Islet of Langerhans (tissue), 1 donor: ENCODE measurements around the gene KCTD15.

Experiments used
- FAIRE-seq: peaks from one replicate; lab custom pipeline; 2011; peaks lifted over from hg19 to GRCh38; lab: Jason Lieb, UNC

KCTD15 gene

GRCh38 chr19:33771384-33772101 is 25.1 kb upstream of the KCTD15 start:
- FAIRE-seq, result no peak

DNA sequence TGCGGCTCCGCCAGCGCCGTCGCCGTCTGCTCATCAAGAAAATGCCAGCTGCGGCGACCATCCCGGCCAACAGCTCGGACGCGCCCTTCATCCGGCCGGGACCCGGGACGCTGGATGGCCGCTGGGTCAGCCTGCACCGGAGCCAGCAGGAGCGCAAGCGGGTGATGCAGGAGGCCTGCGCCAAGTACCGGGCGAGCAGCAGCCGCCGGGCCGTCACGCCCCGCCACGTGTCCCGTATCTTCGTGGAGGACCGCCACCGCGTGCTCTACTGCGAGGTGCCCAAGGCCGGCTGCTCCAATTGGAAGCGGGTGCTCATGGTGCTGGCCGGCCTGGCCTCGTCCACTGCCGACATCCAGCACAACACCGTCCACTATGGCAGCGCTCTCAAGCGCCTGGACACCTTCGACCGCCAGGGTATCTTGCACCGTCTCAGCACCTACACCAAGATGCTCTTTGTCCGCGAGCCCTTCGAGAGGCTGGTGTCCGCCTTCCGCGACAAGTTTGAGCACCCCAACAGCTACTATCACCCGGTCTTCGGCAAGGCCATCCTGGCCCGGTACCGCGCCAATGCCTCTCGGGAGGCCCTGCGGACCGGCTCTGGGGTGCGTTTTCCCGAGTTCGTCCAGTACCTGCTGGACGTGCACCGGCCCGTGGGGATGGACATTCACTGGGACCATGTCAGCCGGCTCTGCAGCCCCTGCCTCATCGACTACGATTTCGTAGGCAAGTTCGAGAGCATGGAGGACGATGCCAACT is 24.4 kb upstream of the KCTD15 start:
- FAIRE-seq, result no peak

DNA sequence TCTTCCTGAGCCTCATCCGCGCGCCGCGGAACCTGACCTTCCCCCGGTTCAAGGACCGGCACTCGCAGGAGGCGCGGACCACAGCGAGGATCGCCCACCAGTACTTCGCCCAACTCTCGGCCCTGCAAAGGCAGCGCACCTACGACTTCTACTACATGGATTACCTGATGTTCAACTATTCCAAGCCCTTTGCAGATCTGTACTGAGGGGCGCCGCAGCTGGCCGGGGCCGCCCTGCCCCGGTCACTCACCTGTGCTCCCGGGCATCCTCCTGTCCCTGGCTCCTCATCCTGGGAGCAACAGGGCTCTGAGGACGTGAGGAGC is 23.9 kb upstream of the KCTD15 start:
- no peak for FAIRE-seq

GRCh38 chr19:33773704-33774624 is 22.7 kb upstream of the KCTD15 start:
- FAIRE-seq, result no peak

DNA sequence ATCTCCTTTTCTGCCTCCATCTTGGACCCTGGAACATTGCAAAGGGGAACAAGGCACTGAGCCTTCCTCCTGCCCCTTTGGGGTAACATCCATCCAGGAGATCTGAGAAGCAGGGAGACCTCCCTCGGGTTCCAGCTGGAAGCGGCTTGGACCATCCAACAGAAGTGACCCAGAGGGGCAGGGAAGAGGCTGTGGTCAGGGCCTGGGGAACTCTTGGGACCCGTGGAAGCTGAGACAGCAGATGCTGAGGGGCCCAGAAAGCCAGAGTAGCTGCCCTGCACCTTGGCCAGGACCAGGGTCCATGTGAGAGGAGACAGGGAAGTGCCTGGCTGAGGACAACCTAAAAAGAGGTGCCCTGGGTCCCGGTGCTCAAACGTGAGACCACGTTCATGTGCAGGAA is 21.9 kb upstream of the KCTD15 start:
- no peak for FAIRE-seq

- no peak for FAIRE-seq
These were observed 20.8 kb upstream of the KCTD15 start for GRCh38 chr19:33775731-33776487.

DNA sequence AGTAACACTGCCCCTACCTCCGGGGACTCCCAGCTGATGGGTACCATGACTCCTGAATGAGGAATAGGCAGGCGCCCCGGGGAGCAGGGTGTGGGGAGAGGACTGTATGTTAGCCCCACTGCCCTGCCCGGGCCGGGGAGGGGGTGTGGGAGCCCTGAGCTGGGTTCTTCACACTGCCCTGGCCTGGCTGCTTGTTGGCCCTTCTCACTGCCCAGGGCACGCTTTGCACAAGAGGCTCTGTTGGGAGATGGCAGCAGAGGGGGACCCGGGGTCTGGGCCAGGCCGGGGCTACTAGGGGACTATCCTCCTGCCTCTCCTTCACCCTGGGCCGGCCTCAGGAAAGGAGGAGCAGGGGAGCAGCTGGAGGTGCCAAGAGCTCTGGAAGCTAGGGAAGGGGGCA is 19.3 kb upstream of the KCTD15 start:
- no peak for FAIRE-seq

GRCh38 chr19:33777753-33778088 is 18.9 kb upstream of the KCTD15 start:
- no peak for FAIRE-seq

DNA sequence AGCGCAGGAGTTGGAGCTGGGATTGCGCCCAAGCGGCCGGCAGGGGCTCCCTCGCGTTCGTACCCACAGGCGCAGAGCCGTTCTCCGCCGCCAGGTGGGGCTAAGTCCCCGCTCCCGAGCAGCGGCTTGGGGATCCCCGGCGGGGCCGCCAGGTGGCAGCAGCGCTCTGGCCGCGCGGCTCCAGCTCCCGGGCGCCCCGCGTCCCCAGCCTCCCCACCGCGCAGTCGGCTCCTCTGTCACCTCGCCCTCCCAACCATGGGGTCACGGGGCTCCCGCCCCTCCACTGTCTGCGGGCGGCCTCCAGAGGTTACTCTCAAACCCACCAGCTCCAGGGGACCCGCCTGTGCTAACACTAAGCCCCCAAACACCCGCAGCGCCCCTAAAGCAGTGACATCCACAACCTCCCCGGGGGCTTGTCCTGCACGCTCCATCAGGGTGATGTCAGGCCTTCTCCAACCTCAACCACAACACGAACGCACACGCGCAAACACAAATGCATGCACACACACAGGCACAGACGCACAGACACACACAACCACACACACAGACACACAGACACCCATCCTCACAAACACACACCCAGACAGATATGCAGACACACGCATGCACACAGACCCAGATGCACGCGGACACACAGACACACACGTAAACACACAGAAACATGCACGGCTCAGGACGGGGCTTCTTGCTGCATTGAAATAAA is 18.4 kb upstream of the KCTD15 start:
- FAIRE-seq, result no peak

DNA sequence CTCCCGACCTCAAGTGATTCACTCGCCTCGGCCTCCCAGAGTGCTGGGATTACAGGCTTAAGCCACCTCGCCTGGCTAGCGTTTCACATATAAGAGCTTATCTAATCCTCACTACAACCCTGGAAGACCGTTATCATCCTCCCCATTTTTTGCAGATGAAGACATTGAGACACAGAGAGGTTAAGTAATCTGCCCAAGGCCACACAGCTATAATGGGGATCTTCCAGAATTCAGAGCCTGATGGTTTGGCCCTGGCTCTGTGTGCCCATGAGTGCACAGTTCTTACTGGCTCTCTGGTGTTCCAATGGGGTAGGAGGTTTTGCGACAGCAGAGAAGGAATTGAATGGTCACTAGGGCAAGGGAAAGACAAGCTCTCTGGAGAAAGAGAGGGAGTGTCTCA is 16.8 kb upstream of the KCTD15 start:
- FAIRE-seq, result no peak

DNA sequence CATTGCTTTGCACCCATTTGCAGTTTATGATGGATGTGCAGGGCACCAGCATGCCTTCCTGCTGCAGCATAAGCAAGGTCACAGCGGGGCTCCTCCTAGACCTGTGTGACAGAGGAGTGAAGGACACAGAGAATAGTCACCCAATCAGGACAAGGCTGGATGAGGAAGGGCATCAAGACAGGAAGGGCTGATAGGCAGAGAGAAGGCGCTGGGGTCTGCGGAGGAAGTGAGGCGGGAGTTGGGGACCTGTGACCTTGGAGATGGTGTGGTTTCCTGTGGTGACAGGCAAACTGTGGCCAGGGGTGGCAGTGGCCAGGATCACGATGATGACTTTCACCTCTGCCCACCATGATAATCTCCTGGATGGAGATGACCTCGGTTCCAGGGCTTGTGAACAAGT is 16.4 kb upstream of the KCTD15 start:
- no peak for FAIRE-seq

DNA sequence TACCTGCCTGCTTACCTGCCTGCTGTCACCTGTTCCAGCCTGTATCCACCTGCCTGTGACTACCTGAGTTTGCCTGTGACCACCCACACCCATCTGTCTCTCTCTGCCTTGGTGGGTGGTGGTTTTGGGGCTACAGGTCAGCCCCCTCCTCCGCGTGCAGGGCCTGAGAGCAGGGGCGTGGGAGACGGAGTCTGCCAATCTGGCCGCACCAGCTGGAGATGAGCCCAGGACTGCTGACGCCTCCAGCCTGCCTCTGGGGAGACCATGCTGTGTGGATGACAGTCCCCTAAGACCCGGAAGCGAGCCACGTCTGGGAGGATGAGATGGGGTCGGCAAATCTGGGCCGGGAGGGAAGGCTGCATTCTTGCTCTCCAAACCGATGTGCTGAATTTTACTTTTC is 15.9 kb upstream of the KCTD15 start:
- FAIRE-seq, result no peak

DNA sequence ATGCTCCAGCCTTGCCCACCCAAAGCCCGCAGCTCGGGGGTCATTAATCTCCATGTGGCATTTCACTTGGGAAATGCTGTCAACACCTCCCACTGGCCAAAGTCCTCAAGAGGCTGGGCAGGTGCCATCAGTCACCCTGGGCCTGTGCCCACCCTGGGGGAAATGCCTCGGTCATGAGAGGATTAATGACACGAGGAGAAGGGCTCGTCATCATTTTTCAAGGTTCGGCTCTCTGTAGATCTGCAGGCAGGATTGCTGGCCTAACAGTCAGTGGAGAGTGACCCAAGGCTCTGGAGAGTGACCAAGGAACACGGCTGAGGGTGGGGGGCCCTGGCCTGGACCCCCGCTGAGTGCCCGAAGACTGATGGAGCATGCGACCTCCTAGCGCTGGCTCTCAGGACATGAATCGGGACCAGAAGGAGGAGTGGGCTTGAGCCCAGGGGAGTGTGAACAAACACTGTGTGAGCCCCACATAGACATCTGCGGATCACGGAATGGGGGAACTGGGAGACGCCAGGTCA is 15.2 kb upstream of the KCTD15 start:
- FAIRE-seq, result no peak

- FAIRE-seq, result no peak
These were observed 14.7 kb upstream of the KCTD15 start for GRCh38 chr19:33781996-33782395.

- no peak for FAIRE-seq
These were observed 12.2 kb upstream of the KCTD15 start for GRCh38 chr19:33784432-33784831.

- FAIRE-seq, result no peak
These were observed 10.9 kb upstream of the KCTD15 start for GRCh38 chr19:33785795-33786194.

- no peak for FAIRE-seq
These were observed 8.0 kb upstream of the KCTD15 start for GRCh38 chr19:33788676-33789075.

GRCh38 chr19:33789344-33789743 is 7.3 kb upstream of the KCTD15 start:
- FAIRE-seq, result no peak

DNA sequence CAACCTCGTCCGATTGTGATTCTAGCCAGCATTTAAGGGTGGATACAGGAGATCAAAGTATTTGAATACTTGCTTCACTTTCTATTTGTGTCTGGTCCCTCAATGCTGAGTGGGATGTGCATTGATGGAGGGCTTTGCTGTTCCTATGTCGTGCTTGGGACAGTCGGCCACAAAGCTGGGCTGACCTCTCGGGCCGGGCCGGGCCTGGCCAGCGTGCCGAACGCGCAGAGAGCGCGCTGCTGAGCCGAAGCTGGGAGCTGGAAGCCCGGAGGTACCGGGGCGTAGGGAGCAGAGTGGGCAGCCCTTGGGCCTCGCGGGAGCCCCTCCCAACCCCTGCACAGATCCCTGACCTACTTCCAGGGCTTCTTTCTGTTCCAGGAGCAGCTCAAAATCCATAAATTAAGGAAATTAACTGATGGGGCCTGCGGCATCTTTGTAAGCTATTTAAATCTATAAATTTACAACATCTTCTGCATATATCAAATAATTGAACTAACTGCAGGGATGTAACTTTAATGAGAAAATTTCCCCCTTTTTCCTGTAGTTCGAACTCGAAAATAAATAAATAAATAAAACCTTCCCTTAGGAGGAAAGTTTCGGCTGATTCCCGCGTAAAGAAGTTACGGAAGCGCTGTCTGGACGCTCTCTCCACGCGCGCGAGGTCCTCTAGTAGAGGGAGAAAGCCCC is 1.8 kb upstream of the KCTD15 start:
- FAIRE-seq, result no peak

DNA sequence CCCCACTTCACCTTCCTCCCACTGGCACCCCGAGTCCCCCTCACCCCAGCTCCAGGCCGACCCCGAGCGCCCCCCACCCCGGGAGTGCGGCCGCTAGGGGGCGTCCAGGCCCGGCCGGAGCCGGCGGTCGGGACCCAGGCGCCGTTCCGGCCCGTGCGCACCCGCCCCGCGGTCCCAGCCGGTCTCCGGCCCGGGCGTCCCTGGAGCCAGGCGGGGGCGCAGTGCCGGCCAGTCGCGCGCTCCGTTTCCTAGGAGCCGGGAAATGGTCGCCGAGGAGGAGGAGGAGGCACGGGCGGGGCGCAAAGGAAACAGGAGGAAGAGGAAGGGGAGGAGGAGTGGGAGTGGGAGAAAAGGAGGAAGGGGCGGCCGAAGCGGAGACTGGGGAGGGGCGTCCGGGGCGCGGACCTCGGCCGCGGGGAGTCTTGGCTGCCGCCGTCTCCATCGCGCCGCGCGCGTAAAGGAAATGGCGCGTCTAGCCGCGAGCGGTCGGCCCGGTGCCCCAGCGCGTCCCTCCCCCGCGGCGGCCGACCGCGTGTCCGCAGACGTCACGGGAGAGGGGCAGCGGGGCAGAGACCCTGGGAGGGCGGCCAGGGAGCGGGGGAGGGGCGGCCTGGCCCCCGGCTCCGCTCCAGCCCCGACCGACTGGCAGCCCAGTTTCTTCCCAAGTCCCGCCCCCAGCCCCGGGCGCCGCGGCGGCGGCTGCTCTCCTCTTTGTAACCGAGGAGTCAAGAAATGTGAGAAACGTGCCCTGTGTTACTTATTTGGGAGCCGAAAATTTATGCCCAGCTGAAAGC is 1.1 kb upstream of the KCTD15 start:
- FAIRE-seq, result no peak
